H9 (cell line): Measurements from ENCODE around the gene TMEM60. TPM values are rescaled to one million over a fixed set of nuclear protein-coding genes. Genes with fewer than 3 reads are reported as not detected.
"Not testable (repeated sequence)": the region's sequence is repeated elsewhere in the genome, so short reads cannot be mapped to it uniquely, and the experiment has no call there.

Source experiments
- DNase-seq: peaks from one replicate; pipeline ENCODE4 v3.0.0-alpha.2; 2017
- H2AFZ ChIP-seq: one replicate; pipeline ENCODE4 v1.6.1; 2013; ENCODE audit warnings: mild to moderate bottlenecking, low read length, control low read depth, moderate library complexity
- H2AK5ac ChIP-seq: 2 replicates; pipeline ENCODE4 v1.6.1; 2013; ENCODE audit warnings: low read length, control low read depth, mixed read lengths; ENCODE audit not compliant: insufficient read length
- H2BK120ac ChIP-seq: one replicate; pipeline ENCODE4 v1.6.1; 2013; ENCODE audit warnings: low read depth, mild to moderate bottlenecking, low read length, control low read depth, inconsistent platforms; ENCODE audit not compliant: poor library complexity, severe bottlenecking
- H2BK12ac ChIP-seq: 2 replicates; pipeline ENCODE4 v1.6.1; 2013; ENCODE audit warnings: low read length, control low read depth, mixed read lengths, low read depth; ENCODE audit not compliant: insufficient read length
- H2BK15ac ChIP-seq: 2 replicates; pipeline ENCODE4 v1.6.1; 2013; ENCODE audit warnings: low read depth, low read length, control low read depth
- H2BK20ac ChIP-seq: one replicate; pipeline ENCODE4 v1.6.1; 2013; ENCODE audit warnings: low read depth, mild to moderate bottlenecking, low read length, control low read depth, inconsistent platforms; ENCODE audit not compliant: poor library complexity, severe bottlenecking
- H2BK5ac ChIP-seq: 2 replicates; pipeline ENCODE4 v1.6.1; 2013; ENCODE audit warnings: low read length, control low read depth, mixed read lengths; ENCODE audit not compliant: insufficient read length
- H3K14ac ChIP-seq: 2 replicates; pipeline ENCODE4 v1.6.1; 2013; ENCODE audit warnings: low read length, control low read depth; ENCODE audit not compliant: insufficient read depth
- H3K18ac ChIP-seq: 2 replicates; pipeline ENCODE4 v1.6.1; 2013; ENCODE audit warnings: low read depth, mild to moderate bottlenecking, mixed read lengths, low read length, control low read depth; ENCODE audit not compliant: insufficient read length
- H3K23ac ChIP-seq: 2 replicates; pipeline ENCODE4 v1.6.1; 2013; ENCODE audit warnings: low read length, control low read depth, mixed read lengths, low read depth; ENCODE audit not compliant: insufficient read length
- H3K23me2 ChIP-seq: 2 replicates; pipeline ENCODE4 v1.6.1; 2013; ENCODE audit warnings: low read depth, mild to moderate bottlenecking, mixed read lengths, low read length, control low read depth; ENCODE audit not compliant: insufficient read length, poor library complexity, severe bottlenecking
- H3K27ac ChIP-seq: 2 replicates; pipeline ENCODE4 v1.5.1; 2013; ENCODE audit warnings: low read length, control low read depth, mixed read lengths, low read depth; ENCODE audit not compliant: insufficient read length
- H3K27me3 ChIP-seq: 2 replicates; pipeline ENCODE4 v1.6.1; 2013; ENCODE audit warnings: low read length, control low read depth, inconsistent platforms; ENCODE audit not compliant: insufficient read depth
- H3K4ac ChIP-seq: 2 replicates; pipeline ENCODE4 v1.6.1; 2013; ENCODE audit warnings: low read depth, mild to moderate bottlenecking, control low read depth, inconsistent platforms, low read length, moderate library complexity
- H3K4me1 ChIP-seq: 2 replicates; pipeline ENCODE4 v1.6.1; 2013; ENCODE audit warnings: low read length, control low read depth, inconsistent platforms; ENCODE audit not compliant: insufficient read depth
- H3K4me2 ChIP-seq: 2 replicates; pipeline ENCODE4 v1.6.1; 2013; ENCODE audit warnings: low read length, control low read depth, mixed read lengths; ENCODE audit not compliant: insufficient read length, insufficient read depth
- H3K56ac ChIP-seq: 2 replicates; pipeline ENCODE4 v1.6.1; 2013; ENCODE audit warnings: low read depth, mild to moderate bottlenecking, mixed read lengths, low read length, control low read depth; ENCODE audit not compliant: insufficient read length
- H3K79me1 ChIP-seq: 2 replicates; pipeline ENCODE4 v1.6.1; 2013; ENCODE audit warnings: low read depth, mild to moderate bottlenecking, moderate library complexity, low read length, control low read depth, inconsistent platforms; ENCODE audit not compliant: insufficient read depth, poor library complexity, severe bottlenecking
- H3K79me2 ChIP-seq: 2 replicates; pipeline ENCODE4 v1.6.1; 2013; ENCODE audit warnings: low read length, control low read depth, inconsistent platforms; ENCODE audit not compliant: insufficient read depth
- H3K9ac ChIP-seq: 2 replicates; pipeline ENCODE4 v1.6.1; 2013; ENCODE audit warnings: low read length, control low read depth, mixed read lengths; ENCODE audit not compliant: insufficient read length; ENCODE audit errors: extremely low read depth
- H3K9me3 ChIP-seq: one replicate; pipeline ENCODE4 v1.6.1; 2013; ENCODE audit warnings: low read depth, low read length, inconsistent platforms; ENCODE audit not compliant: control insufficient read depth
- H3T11ph ChIP-seq: one replicate; pipeline ENCODE4 v1.6.1; 2013; ENCODE audit warnings: mild to moderate bottlenecking, low read length, control low read depth, inconsistent platforms
- H4K20me1 ChIP-seq: one replicate; pipeline ENCODE4 v1.6.1; 2013; ENCODE audit not compliant: control insufficient read depth, insufficient read length, insufficient read depth
- H4K5ac ChIP-seq: 2 replicates; pipeline ENCODE4 v1.6.1; 2013; ENCODE audit warnings: low read depth, mild to moderate bottlenecking, mixed read lengths, low read length, control low read depth; ENCODE audit not compliant: insufficient read length
- H4K8ac ChIP-seq: replicated peaks from 2 replicates; pipeline ENCODE4 v1.6.1; 2013; ENCODE audit warnings: low read length, control low read depth, mixed read lengths, low read depth; ENCODE audit not compliant: insufficient read length
- H4K91ac ChIP-seq: 2 replicates; pipeline ENCODE4 v1.6.1; 2013; ENCODE audit warnings: low read depth, mild to moderate bottlenecking, moderate library complexity, mixed read lengths, low read length, control low read depth; ENCODE audit not compliant: insufficient read length
- H3K27ac Mint-ChIP-seq, 3 experiments: 2 replicates in 2 of 3; 3 replicates in 1 of 3; pipeline ENCODE4 v1.8.0; 2020 to 2021; ENCODE audit warnings: mixed read lengths in 3 of 3, mild to moderate bottlenecking in 1 of 3, moderate library complexity in 1 of 3
- H3K27me3 Mint-ChIP-seq: 2 replicates; pipeline ENCODE4 v1.8.0; 2021; ENCODE audit warnings: low read depth, mild to moderate bottlenecking, moderate library complexity, mixed read lengths
- H3K36me3 Mint-ChIP-seq, 3 experiments: 2 replicates in 2 of 3; 3 replicates in 1 of 3; pipeline ENCODE4 v1.8.0; 2020 to 2021; ENCODE audit warnings: low read depth in 3 of 3, mixed read lengths in 3 of 3; ENCODE audit not compliant: insufficient read depth in 1 of 3
- H3K4me1 Mint-ChIP-seq, 2 experiments: 2 replicates each; pipeline ENCODE4 v1.8.0; 2020; ENCODE audit warnings: mixed read lengths in 2 of 2
- H3K4me3 Mint-ChIP-seq, 2 experiments: 2 replicates in 1 of 2; 3 replicates in 1 of 2; pipeline ENCODE4 v1.8.0; 2020 to 2021; ENCODE audit warnings: mild to moderate bottlenecking in 2 of 2, mixed read lengths in 2 of 2, moderate library complexity in 1 of 2
- H3K9me3 Mint-ChIP-seq, 2 experiments: 2 replicates in 1 of 2; 3 replicates in 1 of 2; pipeline ENCODE4 v1.8.0; 2020; ENCODE audit warnings: mild to moderate bottlenecking in 2 of 2, mixed read lengths in 2 of 2, moderate library complexity in 1 of 2
- whole genome bisulfite sequencing: extraction: QIAGEN DNeasy Blood & Tissue Kit; methylation state at CpG from one replicate; pipeline ENCODE4 v1.1.7; 2013; ENCODE audit warnings: missing lambda C conversion rate, low lambda C conversion rate, mixed read lengths; ENCODE audit not compliant: insufficient read length; ENCODE audit errors: extremely low coverage; 5-methylcytosine and 5-hydroxymethylcytosine counted together
- total RNA-seq: library from RNA; stranded (reverse); gene quantifications from 2 replicates; pipeline ENCODE4 v1.2.1, GENCODE V29; 2021
- TF ChIP-seq, protein P1 (sequence below): fragments of 200-600 bp; sonication (generic); conservative IDR thresholded peaks from 3 replicates; pipeline ENCODE4 v1.8.0; 2021; ENCODE audit warnings: antibody characterized with exemption, mild to moderate bottlenecking

TMEM60 gene
- total RNA-seq, 1 experiment from 2014 or later = 14.3 TPM

DNA sequence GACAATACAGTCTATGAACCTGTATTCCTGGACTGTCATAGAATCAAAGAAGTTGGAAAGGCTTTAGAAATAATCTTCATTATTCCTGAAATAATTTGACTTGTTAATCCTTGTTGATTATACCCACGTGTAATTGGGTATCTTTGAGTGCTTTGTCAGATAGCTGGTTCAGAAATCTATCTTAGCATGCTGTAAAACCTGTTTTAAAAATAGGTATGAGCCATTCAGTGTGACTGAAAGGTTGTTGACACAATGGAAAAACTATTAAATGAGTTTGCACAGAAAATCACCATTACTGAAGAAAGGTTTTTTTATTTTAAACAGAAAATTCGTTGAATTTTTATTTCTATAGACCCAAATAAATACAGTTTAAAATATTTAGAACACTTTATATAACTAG, 39.0 kb upstream of the TMEM60 start:
- H3K23me2 ChIP-seq = no peaks in the 10 kb centered on the region
- H3K4me3 Mint-ChIP-seq = no peak overlapping the region
- H3K4me2 ChIP-seq = no peak overlapping the region
- H3T11ph ChIP-seq = no peak overlapping the region
- H3K14ac ChIP-seq = no peak overlapping the region
- H3K27me3 Mint-ChIP-seq = no peaks in the 10 kb centered on the region
- no peak overlapping the region for H3K27ac ChIP-seq
- no peak overlapping the region for H2BK120ac ChIP-seq
- H2AK5ac ChIP-seq = no peak overlapping the region
- H2BK20ac ChIP-seq = no peak overlapping the region
- no peaks in the 10 kb centered on the region for H3K79me2 ChIP-seq
- no peaks in the 10 kb centered on the region; the same call in 1 of the 2 replicates for H3K4me1 ChIP-seq
- no peak overlapping the region for H2BK15ac ChIP-seq
- TF ChIP-seq, protein P1, sequence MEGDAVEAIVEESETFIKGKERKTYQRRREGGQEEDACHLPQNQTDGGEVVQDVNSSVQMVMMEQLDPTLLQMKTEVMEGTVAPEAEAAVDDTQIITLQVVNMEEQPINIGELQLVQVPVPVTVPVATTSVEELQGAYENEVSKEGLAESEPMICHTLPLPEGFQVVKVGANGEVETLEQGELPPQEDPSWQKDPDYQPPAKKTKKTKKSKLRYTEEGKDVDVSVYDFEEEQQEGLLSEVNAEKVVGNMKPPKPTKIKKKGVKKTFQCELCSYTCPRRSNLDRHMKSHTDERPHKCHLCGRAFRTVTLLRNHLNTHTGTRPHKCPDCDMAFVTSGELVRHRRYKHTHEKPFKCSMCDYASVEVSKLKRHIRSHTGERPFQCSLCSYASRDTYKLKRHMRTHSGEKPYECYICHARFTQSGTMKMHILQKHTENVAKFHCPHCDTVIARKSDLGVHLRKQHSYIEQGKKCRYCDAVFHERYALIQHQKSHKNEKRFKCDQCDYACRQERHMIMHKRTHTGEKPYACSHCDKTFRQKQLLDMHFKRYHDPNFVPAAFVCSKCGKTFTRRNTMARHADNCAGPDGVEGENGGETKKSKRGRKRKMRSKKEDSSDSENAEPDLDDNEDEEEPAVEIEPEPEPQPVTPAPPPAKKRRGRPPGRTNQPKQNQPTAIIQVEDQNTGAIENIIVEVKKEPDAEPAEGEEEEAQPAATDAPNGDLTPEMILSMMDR = no peak
- H2BK5ac ChIP-seq = no peak overlapping the region
- H4K8ac ChIP-seq = no peak overlapping the region
- no peaks in the 10 kb centered on the region for H3K27me3 ChIP-seq
- no peak overlapping the region for H3K27ac Mint-ChIP-seq
- peaks cover 0 to 6% of the 10 kb centered on the region in 2 experiments; a peak in 1 of 4 replicates for H3K4me1 Mint-ChIP-seq
- no peak overlapping the region for H2BK12ac ChIP-seq
- no peak overlapping the region for H3K23ac ChIP-seq
- H3K36me3 Mint-ChIP-seq = peaks cover 0 to 4% (median 2%) of the 10 kb centered on the region in 3 experiments; a peak in 2 of 7 replicates
- no peak overlapping the region for H4K5ac ChIP-seq
- H3K9ac ChIP-seq = no peak overlapping the region
- H3K9me3 ChIP-seq = no peaks in the 10 kb centered on the region
- H3K79me1 ChIP-seq = no peaks in the 10 kb centered on the region
- H3K4ac ChIP-seq = no peak overlapping the region
- H3K56ac ChIP-seq = no peak overlapping the region
- no peaks in the 10 kb centered on the region for H4K20me1 ChIP-seq
- peaks cover 0 to 3% of the 10 kb centered on the region in 2 experiments; a peak in 1 of 5 replicates for H3K9me3 Mint-ChIP-seq
- WGBS = no CpG with 5 or more reads among the region's 2 CpGs
- no peak overlapping the region for H2AFZ ChIP-seq
- no peak overlapping the region for H4K91ac ChIP-seq
- H3K18ac ChIP-seq = no peak overlapping the region
- no peak for DNase-seq

DNA sequence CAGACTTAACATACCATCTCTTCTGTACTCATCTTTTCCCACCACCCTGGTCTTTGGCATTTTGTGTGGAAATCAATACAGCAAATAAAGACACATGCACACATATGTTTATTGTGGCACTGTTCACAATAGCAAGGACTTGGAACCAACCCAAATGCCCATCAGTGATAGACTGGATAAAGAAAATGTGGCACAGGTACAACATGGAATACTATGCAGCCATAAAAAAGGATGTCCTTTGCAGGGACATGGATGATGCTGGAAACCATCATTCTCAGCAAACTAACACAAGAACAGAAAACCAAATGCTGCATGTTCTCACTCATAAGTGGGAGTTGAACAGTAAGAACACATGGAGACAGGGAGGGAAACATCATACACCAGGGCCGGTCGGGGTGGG, 38.2 kb upstream of the TMEM60 start:
- H3K9ac ChIP-seq, H3K18ac ChIP-seq, H3K9me3 ChIP-seq, H3K56ac ChIP-seq, H3T11ph ChIP-seq, H3K4me1 Mint-ChIP-seq, H3K27ac Mint-ChIP-seq, H3K27me3 ChIP-seq, H2AK5ac ChIP-seq, H3K4me2 ChIP-seq, H3K36me3 Mint-ChIP-seq, H2BK15ac ChIP-seq, H2BK120ac ChIP-seq, H3K23me2 ChIP-seq, H3K79me2 ChIP-seq, H3K9me3 Mint-ChIP-seq, H2AFZ ChIP-seq, H4K8ac ChIP-seq, H3K14ac ChIP-seq, H2BK20ac ChIP-seq, H3K4me1 ChIP-seq, H2BK12ac ChIP-seq, H2BK5ac ChIP-seq, DNase-seq, H3K27me3 Mint-ChIP-seq, H3K4ac ChIP-seq, H3K27ac ChIP-seq, H4K5ac ChIP-seq, H4K91ac ChIP-seq, H3K79me1 ChIP-seq, H3K4me3 Mint-ChIP-seq, H4K20me1 ChIP-seq, H3K23ac ChIP-seq: not testable (repeated sequence)
- WGBS = no CpG with 5 or more reads among the region's 2 CpGs
